ENCODE data around the gene ACTR3.

DNA sequence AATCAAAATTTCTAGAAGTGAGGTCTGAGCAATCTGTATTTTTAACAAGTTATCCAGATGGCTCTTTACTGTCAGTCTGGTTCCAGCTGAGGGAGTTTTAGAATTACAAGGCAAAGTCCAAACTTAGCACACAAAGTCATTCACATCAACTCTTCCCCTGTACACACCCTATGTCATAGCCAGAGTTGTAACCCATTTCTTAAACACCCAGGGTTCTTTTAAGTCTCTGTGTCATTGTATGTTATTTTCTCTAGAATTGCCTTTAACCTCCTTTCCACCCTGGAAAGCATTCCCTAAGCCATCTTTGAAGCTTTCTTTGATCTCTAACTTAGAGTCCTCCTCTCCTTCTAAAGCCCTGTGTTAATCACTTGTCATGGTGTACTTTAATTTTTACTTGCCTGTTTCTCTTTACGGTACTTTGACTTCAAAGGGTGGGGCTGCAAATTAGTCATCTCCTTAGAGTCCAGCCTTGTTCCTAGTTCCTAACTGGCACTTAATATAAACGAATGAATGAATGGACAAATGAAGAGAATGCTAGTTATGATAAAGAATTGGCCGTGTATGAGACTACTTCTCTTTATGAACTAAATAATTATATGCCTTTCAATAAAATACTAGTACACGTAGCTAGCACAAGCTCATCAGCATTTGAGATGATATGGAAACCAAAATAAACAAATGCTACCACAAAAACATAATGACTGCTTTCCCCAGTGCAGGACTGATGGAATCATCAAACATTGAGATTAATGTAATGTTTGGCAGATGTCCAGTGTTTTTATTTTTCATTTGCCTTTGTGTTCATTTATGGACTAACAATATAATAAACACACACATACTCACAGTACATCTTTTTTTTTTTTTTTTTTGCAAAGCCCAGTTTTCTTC, 11.9 kb upstream of the ACTR3 start:
- TF ChIP-seq, protein P1, sequence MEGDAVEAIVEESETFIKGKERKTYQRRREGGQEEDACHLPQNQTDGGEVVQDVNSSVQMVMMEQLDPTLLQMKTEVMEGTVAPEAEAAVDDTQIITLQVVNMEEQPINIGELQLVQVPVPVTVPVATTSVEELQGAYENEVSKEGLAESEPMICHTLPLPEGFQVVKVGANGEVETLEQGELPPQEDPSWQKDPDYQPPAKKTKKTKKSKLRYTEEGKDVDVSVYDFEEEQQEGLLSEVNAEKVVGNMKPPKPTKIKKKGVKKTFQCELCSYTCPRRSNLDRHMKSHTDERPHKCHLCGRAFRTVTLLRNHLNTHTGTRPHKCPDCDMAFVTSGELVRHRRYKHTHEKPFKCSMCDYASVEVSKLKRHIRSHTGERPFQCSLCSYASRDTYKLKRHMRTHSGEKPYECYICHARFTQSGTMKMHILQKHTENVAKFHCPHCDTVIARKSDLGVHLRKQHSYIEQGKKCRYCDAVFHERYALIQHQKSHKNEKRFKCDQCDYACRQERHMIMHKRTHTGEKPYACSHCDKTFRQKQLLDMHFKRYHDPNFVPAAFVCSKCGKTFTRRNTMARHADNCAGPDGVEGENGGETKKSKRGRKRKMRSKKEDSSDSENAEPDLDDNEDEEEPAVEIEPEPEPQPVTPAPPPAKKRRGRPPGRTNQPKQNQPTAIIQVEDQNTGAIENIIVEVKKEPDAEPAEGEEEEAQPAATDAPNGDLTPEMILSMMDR (IDR thresholded peaks at IDR 0.05) = no peak
- no peak for TF ChIP-seq POLR2A (IDR thresholded peaks at IDR 0.05)

Measured in heart left ventricle (tissue), 13 donors.